HEK293 (cell line): ENCODE results near the gene PSD2.

Source experiments
- GLIS2 ChIP-seq: fragments of 450-650 bp; formaldehyde crosslinking; IDR thresholded peaks from 2 replicates; pipeline ENCODE4 v1.5.1; 2016; ENCODE audit warnings: missing biosample characterization, missing genetic modification characterization
- HOXC10 ChIP-seq: sonication (generic); formaldehyde crosslinking; IDR thresholded peaks from 2 replicates; pipeline ENCODE4 v1.8.1; 2023; ENCODE audit warnings: mild to moderate bottlenecking, missing genetic modification reagents
- ZNF138 ChIP-seq: fragments of 450-650 bp; formaldehyde crosslinking; IDR thresholded peaks from 2 replicates; pipeline ENCODE4 v1.5.1; 2016; ENCODE audit warnings: missing biosample characterization, missing genetic modification characterization, borderline replicate concordance
- ZNF169 ChIP-seq: fragments of 450-650 bp; formaldehyde crosslinking; IDR thresholded peaks from 2 replicates; pipeline ENCODE4 v1.5.1; 2016; ENCODE audit warnings: missing biosample characterization, missing genetic modification characterization
- ZNF792 ChIP-seq: fragments of 450-650 bp; formaldehyde crosslinking; IDR thresholded peaks from 2 replicates; pipeline ENCODE4 v1.5.1; 2016; ENCODE audit warnings: missing biosample characterization, missing genetic modification characterization

- TF ChIP-seq GLIS2 (tag by site-specific recombination) (no peak), ZNF138 (no peak), HOXC10 (no peak), ZNF792 (tag by site-specific recombination) (no peak), ZNF169 (no peak)
Measured at GRCh38 chr5:139839232-139839815, 43.7 kb downstream of the PSD2 start.
